NT2/D1 (cell line): ENCODE measurements around the gene PTPRN.

Experiments used
- SUZ12 ChIP-seq: IDR thresholded peaks from 2 replicates; pipeline ENCODE4 v1.6.1; 2011; ENCODE audit not compliant: insufficient read length, insufficient read depth; ENCODE audit errors: extremely low read depth
- YY1 ChIP-seq: IDR thresholded peaks from 2 replicates; pipeline ENCODE4 v1.6.1; 2011; ENCODE audit not compliant: insufficient read length, insufficient read depth

GRCh38 chr2:219287580-219288265 lies 21.5 kb downstream of the PTPRN start:
- TF ChIP-seq YY1 (no peak), SUZ12 (no peak)
